GM20431 (cell line): Measurements from ENCODE around the gene SYPL2.

Experiments
- in situ Hi-C: fragments of 300-500 bp; cut with MseI, MboI; formaldehyde crosslinking; loops from one replicate; pipeline ENCODE4 v1.15.0; 2020; ENCODE audit warnings: low sequenced_read_pairs; ENCODE audit not compliant: unreplicated experiment

SYPL2 gene

GRCh38 chr1:109508873-109509175, 42.5 kb downstream of the SYPL2 start:
- in situ Hi-C loops, result no loop called here

- in situ Hi-C loops, result no loop called here
Measured at GRCh38 chr1:109509176-109510134, 43.1 kb downstream of the SYPL2 start, which contains the start of gene AMIGO1. TSS of gene AMIGO1 (minus strand) at chr1:109509727. CDS start at chr1:109508912, 815 bp downstream.

- in situ Hi-C loops, result no loop called here
Measured at GRCh38 chr1:109513110-109513710, 46.9 kb downstream of the SYPL2 start.

- in situ Hi-C loops, result no loop called here
Measured at GRCh38 chr1:109514846-109515245, 48.5 kb downstream of the SYPL2 start.

GRCh38 chr1:109516872-109517271, 50.5 kb downstream of the SYPL2 start:
- in situ Hi-C loops, result no loop called here

GRCh38 chr1:109517337-109517736, 51.0 kb downstream of the SYPL2 start:
- in situ Hi-C loops, result no loop called here

- in situ Hi-C loops, result no loop called here
Measured at GRCh38 chr1:109521002-109521951, 54.9 kb downstream of the SYPL2 start.

- in situ Hi-C loops, result no loop called here
Measured at GRCh38 chr1:109522026-109522425, 55.7 kb downstream of the SYPL2 start.

- in situ Hi-C loops, result no loop called here
Measured at GRCh38 chr1:109523706-109524105, 57.4 kb downstream of the SYPL2 start.

- in situ Hi-C loops, result loop anchor here (25.0 kb wide), 1 partner anchor 265 kb away; no protein-coding TSS in a partner anchor
Measured at GRCh38 chr1:109527098-109527811, 60.9 kb downstream of the SYPL2 start.

GRCh38 chr1:109527846-109528695, 61.7 kb downstream of the SYPL2 start:
- in situ Hi-C loops, result loop anchor here (25.0 kb wide), 1 partner anchor 266 kb away; no protein-coding TSS in a partner anchor

GRCh38 chr1:109528712-109529111, 62.4 kb downstream of the SYPL2 start:
- in situ Hi-C loops, result loop anchor here (25.0 kb wide), 1 partner anchor 266 kb away; no protein-coding TSS in a partner anchor

- in situ Hi-C loops, result loop anchor here (5.0 to 25.0 kb wide), 2 partner anchors 38 to 268 kb away; partner anchors contain the start of gene CYB561D1
Measured at GRCh38 chr1:109529881-109530456, 63.6 kb downstream of the SYPL2 start.

GRCh38 chr1:109530457-109531087, 64.2 kb downstream of the SYPL2 start:
- in situ Hi-C loops, result loop anchor here (5.0 to 25.0 kb wide), 2 partner anchors 38 to 268 kb away; partner anchors contain the start of gene CYB561D1

- in situ Hi-C loops, result loop anchor here (5.0 to 25.0 kb wide), 2 partner anchors 39 to 269 kb away; partner anchors contain the start of gene CYB561D1
Measured at GRCh38 chr1:109531380-109531779, 65.0 kb downstream of the SYPL2 start.
